Measurements from ENCODE around the gene ELAPOR1. TPM values are rescaled to one million over a fixed set of nuclear protein-coding genes. Genes with fewer than 3 reads are reported as not detected.

The ELAPOR1 gene
- total RNA-seq, 2 experiments from 2014 or later, result 4.7 to 7.0 TPM

DNA sequence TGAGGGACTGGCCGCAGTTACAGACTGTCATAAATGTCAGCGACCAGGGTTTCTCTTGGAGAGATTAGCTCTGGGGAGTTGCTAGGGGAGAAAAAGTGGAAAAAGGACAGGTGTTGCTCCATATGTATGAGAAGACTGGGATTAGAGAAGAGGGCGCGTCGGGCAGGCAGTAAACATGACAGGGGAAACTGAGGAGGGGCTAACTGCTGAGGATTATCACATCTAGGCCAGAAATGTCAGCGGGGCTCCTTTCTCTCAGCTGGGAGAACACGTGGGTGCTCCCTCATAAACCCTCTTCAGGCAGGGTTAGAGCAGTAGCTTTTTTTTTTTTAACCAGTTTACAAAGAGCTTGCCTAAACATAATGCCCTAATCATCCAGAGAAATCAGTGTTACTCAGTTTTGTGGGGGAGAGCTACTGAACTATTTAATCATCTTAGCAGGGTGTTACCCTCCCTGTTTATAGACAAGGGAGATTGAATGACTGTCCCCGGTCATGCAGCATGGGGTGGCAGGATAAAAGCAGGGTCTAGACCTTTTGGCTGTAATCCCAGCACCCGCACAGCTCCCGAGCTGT lies 35.2 kb downstream of the ELAPOR1 start:
- ATAC-seq (no peak), DNase-seq (no peak)
- H3K4me3 Mint-ChIP-seq, result no peak overlapping the region
- no peaks in the 10 kb centered on the region for H3K4me1 Mint-ChIP-seq (ENCODE audit: low read depth)
- TF ChIP-seq, protein P1, sequence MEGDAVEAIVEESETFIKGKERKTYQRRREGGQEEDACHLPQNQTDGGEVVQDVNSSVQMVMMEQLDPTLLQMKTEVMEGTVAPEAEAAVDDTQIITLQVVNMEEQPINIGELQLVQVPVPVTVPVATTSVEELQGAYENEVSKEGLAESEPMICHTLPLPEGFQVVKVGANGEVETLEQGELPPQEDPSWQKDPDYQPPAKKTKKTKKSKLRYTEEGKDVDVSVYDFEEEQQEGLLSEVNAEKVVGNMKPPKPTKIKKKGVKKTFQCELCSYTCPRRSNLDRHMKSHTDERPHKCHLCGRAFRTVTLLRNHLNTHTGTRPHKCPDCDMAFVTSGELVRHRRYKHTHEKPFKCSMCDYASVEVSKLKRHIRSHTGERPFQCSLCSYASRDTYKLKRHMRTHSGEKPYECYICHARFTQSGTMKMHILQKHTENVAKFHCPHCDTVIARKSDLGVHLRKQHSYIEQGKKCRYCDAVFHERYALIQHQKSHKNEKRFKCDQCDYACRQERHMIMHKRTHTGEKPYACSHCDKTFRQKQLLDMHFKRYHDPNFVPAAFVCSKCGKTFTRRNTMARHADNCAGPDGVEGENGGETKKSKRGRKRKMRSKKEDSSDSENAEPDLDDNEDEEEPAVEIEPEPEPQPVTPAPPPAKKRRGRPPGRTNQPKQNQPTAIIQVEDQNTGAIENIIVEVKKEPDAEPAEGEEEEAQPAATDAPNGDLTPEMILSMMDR (IDR thresholded peaks at IDR 0.05), result no peak
- no peaks in the 10 kb centered on the region for H3K27me3 Mint-ChIP-seq
- ChIA-PET POLR2A (interaction anchor here (0.8 kb wide), 1 partner anchor 186 kb away, joined by 3 read pairs; the partner anchor contains the start of gene CLCC1), CTCF (no interaction called here)
- H3K9me3 Mint-ChIP-seq, result no peaks in the 10 kb centered on the region
- intact Hi-C loops (cut with micrococcal nuclease), result no loop called here
- no peaks in the 10 kb centered on the region for H3K36me3 Mint-ChIP-seq (ENCODE audit: low read depth)
- no peak overlapping the region for H3K27ac Mint-ChIP-seq

DNA sequence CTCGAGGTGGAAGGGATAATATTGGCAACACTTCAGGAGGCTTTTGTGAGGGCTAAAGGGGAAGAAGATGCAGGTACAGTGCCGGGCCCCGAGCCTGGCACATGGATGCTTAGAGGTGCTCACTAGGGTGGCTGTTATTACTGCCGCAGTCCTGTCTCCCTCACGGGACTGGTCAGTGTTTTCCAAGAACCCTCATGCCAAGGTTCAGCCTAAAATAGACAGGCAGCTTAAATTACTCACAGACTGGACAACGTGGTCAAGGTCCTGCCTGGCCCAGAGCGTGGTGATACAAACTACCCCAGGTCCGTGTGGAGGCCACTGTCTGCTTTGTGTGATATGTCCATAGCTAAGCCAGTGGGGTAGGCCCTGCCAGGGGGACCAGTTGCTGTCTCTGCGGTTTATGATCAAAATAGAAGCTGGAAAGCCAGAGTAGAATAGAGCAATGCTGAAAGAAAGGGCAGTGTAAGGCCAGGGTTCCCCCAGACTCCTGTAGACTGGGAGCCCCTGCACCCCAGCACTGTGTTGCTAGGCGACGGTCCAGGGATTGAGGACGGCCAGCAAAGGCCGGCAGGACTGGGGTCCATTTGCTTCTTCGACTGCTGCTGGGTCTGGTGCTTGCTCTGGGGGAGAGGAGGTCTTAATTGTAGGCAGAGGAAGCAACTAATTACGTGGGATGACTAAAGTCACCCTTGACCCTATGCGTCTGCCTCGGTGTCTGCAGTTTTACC lies 36.1 kb downstream of the ELAPOR1 start:
- TF ChIP-seq, protein P1 (IDR thresholded peaks at IDR 0.05), result no peak
- Mint-ChIP-seq H3K27me3 (no peaks in the 10 kb centered on the region), H3K4me1 (ENCODE audit: low read depth) (no peaks in the 10 kb centered on the region), H3K27ac (no peak overlapping the region), H3K9me3 (no peaks in the 10 kb centered on the region), H3K36me3 (ENCODE audit: low read depth) (no peaks in the 10 kb centered on the region), H3K4me3 (no peak overlapping the region)
- POLR2A ChIA-PET, result interaction anchor here (0.6 to 0.8 kb wide), 2 partner anchors 47 to 187 kb away, joined by 3 read pairs; partner anchors contain the start of gene CLCC1
- intact Hi-C loops (cut with micrococcal nuclease), result no loop called here
- ATAC-seq, result no peak
- DNase-seq, result no peak
- CTCF ChIA-PET, result no interaction called here

DNA sequence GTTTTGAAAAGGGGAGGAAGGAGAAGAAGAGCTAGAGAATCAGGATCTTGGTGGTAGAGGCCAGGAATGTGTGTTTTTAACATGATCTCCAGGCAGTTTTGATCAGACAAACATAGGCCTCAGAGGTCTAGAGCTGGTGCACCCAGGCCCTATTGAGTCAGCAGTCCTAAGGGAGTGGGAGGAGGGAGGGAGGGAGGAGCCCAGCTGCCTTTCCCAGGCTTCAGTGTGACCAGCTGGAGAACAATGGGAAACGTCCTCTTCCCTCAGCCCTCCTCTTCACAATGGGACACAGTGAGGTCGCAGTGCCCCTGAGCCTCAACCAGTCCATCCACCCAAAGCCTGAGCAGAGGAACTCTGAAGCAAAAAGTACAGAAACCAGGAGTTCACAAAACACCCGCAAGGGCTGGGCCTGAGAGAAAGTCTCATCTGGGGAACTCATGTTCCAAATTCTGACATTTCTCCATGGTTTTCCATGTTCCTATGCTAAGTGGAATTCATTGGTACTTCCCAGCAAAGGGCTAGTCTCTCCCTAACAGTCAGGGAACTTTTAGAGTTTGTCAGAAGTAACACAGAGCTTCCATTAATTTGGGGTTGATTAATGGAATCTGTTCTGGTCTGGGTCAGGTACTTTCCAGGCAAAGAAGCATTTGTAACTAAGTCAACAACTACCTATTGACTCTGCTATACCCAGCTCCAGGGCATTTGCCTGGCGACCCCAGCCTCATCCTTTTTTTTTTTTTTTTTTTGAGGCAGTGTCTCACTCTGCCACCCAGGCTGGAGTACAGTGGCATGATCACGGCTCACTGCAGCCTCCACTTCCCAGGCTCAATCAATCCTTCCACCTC lies 37.5 kb downstream of the ELAPOR1 start:
- no peak for ATAC-seq
- intact Hi-C loops (cut with micrococcal nuclease), result no loop called here
- no peaks in the 10 kb centered on the region for H3K36me3 Mint-ChIP-seq (ENCODE audit: low read depth)
- TF ChIP-seq, protein P1 (IDR thresholded peaks at IDR 0.05), result no peak
- no peaks in the 10 kb centered on the region for H3K27me3 Mint-ChIP-seq
- no peaks in the 10 kb centered on the region for H3K4me1 Mint-ChIP-seq (ENCODE audit: low read depth)
- no peak overlapping the region for H3K4me3 Mint-ChIP-seq
- no peak for DNase-seq
- H3K9me3 Mint-ChIP-seq, result no peaks in the 10 kb centered on the region
- no peak overlapping the region for H3K27ac Mint-ChIP-seq
- POLR2A ChIA-PET, result no interaction called here
- CTCF ChIA-PET, result no interaction called here

DNA sequence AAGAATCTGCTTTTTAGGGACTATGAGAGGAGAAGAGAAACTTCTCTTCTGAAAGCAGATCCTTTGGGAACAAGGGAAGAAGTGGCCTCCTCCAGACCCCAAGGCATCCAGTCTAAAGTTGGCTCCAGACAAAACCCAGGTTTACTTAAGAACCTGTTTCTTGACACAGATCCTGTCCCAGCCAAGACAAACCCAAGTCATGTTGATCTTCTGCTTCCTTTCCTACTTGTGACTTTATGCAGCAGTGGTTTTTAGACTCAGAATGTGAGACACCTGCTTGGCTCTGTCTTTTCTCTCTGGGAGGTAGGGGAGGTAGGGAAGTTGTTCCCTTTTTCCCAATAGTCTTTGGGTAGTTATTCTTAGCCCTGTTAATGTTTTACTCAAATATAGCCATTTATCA lies 38.3 kb downstream of the ELAPOR1 start:
- no peaks in the 10 kb centered on the region for H3K27me3 Mint-ChIP-seq
- intact Hi-C loops (cut with micrococcal nuclease), result no loop called here
- H3K4me3 Mint-ChIP-seq, result no peak overlapping the region
- POLR2A ChIA-PET, result no interaction called here
- DNase-seq (no peak), ATAC-seq (no peak)
- CTCF ChIA-PET, result no interaction called here
- no peaks in the 10 kb centered on the region for H3K36me3 Mint-ChIP-seq (ENCODE audit: low read depth)
- TF ChIP-seq, protein P1 (IDR thresholded peaks at IDR 0.05), result no peak
- no peaks in the 10 kb centered on the region for H3K9me3 Mint-ChIP-seq
- no peak overlapping the region for H3K27ac Mint-ChIP-seq
- H3K4me1 Mint-ChIP-seq (ENCODE audit: low read depth), result no peaks in the 10 kb centered on the region
